ENCODE data around the gene NUCKS1. TPM values are rescaled to one million over a fixed set of nuclear protein-coding genes. Genes with fewer than 3 reads are reported as not detected.

Gene NUCKS1, protein sequence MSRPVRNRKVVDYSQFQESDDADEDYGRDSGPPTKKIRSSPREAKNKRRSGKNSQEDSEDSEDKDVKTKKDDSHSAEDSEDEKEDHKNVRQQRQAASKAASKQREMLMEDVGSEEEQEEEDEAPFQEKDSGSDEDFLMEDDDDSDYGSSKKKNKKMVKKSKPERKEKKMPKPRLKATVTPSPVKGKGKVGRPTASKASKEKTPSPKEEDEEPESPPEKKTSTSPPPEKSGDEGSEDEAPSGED
- 100 to 1,000 TPM in 1 of 2 donors, 10 to 100 TPM in 1; 80.6 to 116 TPM for total RNA-seq

DNA sequence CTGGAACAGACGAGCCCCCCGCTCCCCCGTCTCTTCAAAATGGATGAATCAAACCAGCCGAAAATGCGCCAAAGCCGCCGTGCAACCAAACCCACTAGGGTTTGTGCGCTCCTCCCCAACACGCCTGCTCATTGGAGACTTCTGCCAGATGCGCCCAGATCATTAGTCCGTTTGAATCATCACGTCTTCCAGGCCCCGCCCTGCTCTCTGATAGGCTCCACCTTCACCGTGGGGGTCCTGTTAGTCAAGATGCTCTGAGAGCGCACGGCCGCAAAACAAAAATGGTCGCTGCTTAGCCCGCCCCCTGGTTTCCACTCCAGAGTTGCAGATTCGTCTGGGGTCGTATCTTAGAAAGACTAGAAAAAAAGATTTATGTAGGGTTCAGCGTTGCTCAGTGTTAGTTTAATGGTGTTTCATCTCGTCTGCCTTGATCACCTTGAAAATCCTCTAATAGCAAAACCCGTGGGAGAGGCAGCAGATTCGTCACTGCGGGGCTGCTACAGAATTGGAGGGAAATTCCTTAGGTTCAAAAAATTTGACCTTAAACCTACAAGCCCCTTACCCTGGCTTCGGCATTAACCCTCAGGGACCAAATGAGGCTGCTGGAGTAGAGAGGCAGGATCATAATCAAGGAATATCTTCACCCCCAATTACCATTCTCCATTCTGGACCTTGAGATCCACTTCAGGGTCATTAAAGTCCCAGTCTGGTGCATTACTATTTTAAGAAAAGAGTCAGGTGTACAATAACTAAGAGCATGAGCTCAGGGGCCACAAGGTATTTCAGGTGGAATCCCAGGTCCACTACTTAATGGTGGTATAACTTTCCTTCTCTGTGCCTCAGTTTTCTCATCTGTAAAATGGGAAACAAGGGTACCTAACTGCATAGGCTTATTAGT lies at the start of gene NUCKS1:
Gene NUCKS1, minus strand, starts transcription at position 45 of the 898 bp plus-strand sequence. CDS start 209 bp downstream, outside the sequence.
- peak within 1 kb of the TSS; percentile 94 to 95 for H3K27ac ChIP-seq
- peak; percentile 97 for ATAC-seq (ENCODE audit: insufficient number of reproducible peaks, low FRiP score, low read depth)
- H3K27me3 ChIP-seq (replicated peaks; ENCODE audit: insufficient read depth) = no peaks in the 10 kb centered on the region
- DNase-seq (ENCODE audit: low spot score) = peak; percentile 96
- TF ChIP-seq, protein P1, sequence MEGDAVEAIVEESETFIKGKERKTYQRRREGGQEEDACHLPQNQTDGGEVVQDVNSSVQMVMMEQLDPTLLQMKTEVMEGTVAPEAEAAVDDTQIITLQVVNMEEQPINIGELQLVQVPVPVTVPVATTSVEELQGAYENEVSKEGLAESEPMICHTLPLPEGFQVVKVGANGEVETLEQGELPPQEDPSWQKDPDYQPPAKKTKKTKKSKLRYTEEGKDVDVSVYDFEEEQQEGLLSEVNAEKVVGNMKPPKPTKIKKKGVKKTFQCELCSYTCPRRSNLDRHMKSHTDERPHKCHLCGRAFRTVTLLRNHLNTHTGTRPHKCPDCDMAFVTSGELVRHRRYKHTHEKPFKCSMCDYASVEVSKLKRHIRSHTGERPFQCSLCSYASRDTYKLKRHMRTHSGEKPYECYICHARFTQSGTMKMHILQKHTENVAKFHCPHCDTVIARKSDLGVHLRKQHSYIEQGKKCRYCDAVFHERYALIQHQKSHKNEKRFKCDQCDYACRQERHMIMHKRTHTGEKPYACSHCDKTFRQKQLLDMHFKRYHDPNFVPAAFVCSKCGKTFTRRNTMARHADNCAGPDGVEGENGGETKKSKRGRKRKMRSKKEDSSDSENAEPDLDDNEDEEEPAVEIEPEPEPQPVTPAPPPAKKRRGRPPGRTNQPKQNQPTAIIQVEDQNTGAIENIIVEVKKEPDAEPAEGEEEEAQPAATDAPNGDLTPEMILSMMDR (IDR thresholded peaks at IDR 0.05) = no peak
- H3K36me3 ChIP-seq = no peaks in the 10 kb centered on the region
- peak within 1 kb of the TSS; percentile 85 for H3K4me3 ChIP-seq
- peaks cover 21 to 28% of the 10 kb centered on the region in 2 donors for H3K4me1 ChIP-seq (ENCODE audit: control insufficient read depth in 1 of 2, low read depth in 2 of 2)
- no peaks in the 10 kb centered on the region for H3K9me3 ChIP-seq

DNA sequence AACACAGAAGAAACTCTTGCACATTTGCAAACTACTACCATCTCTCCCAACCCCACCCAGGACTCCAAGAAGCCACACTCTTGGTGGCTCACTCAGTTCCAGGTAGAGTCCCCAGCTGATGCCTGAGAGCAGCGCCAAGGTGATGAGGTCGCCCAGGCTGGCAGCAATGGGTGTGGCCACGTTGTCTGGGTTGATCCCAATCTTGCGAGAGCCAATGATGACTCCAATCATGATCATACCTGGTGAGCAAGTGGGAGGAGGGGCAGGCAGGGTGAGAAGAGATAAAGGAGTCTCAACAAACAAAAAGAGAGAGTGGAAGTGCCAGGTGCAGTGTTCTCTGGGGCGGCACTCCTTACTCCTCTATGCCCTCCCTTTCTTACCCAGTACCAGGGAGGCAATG lies 48.6 kb upstream of the NUCKS1 start:
- H3K36me3 ChIP-seq = peaks cover 58% of the 10 kb centered on the region
- H3K4me1 ChIP-seq (ENCODE audit: control insufficient read depth in 1 of 2, low read depth in 2 of 2) = peaks cover 8 to 24% of the 10 kb centered on the region in 2 donors
- TF ChIP-seq, protein P1 (IDR thresholded peaks at IDR 0.05) = no peak
- no peak overlapping the region for H3K4me3 ChIP-seq
- H3K27me3 ChIP-seq (replicated peaks; ENCODE audit: insufficient read depth) = no peaks in the 10 kb centered on the region
- no peak overlapping the region for H3K27ac ChIP-seq
- no peaks in the 10 kb centered on the region for H3K9me3 ChIP-seq
- DNase-seq (ENCODE audit: low spot score) (no peak), ATAC-seq (ENCODE audit: insufficient number of reproducible peaks, low FRiP score, low read depth) (no peak)

DNA sequence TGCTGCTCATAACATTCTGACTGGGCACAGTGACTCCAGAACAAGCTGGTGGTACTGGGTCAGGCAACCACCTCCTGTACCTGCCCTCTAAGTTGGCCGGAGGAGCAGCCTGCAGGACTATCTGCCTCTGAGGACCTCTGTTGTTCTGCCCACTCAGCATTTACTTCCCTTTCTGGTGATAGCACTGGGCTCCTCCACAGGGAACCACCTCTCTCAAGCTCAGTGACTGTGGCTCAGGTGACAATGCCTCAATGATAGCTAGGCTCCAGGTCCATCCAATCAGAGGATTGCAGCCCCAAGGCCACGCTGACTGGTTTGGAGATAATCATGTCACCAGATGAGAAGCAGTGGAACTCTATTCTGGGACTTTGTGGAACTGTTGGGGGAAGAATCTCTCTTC lies 47.2 kb upstream of the NUCKS1 start:
- no peaks in the 10 kb centered on the region for H3K27me3 ChIP-seq (replicated peaks; ENCODE audit: insufficient read depth)
- H3K4me1 ChIP-seq (ENCODE audit: control insufficient read depth in 1 of 2, low read depth in 2 of 2) = peaks cover 7 to 14% of the 10 kb centered on the region in 2 donors
- ATAC-seq (ENCODE audit: insufficient number of reproducible peaks, low FRiP score, low read depth) (no peak), DNase-seq (ENCODE audit: low spot score) (no peak)
- TF ChIP-seq, protein P1 (IDR thresholded peaks at IDR 0.05) = no peak
- no peak overlapping the region for H3K4me3 ChIP-seq
- no peaks in the 10 kb centered on the region for H3K9me3 ChIP-seq
- no peak overlapping the region for H3K27ac ChIP-seq
- peaks cover 66% of the 10 kb centered on the region for H3K36me3 ChIP-seq

DNA sequence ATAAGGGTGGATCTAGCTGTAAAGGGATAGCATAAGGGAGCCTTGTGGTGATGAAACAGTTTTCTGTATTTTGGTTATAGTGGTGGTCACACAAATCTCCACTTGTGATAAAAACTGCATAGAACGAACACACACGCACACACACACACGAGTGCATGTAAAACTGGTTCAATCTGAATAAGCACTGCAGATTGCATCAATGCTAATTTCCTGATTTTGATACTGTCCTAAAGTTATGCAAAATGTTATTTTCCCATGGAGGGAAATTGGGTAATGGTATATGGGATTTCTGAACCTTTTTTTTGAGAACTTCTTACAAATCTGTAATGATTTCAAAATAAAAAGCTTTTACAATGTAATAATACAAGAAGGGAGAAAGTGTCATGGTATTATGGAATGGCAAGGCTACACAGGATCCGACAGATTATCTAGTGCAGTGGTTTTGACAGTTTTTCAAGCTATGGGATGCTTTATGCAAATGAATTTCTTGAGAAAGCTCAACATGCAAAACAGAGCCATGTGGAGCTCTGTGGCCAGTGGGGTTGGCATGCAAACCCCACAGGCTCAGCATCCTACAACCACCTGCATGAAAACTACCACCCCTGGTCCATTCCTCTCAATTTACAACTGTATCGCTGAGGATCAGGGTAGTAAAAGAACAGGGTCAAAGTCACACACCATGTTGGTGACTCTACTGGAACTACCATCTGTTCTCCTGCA lies 44.2 kb upstream of the NUCKS1 start:
- DNase-seq (ENCODE audit: low spot score) (no peak), ATAC-seq (ENCODE audit: insufficient number of reproducible peaks, low FRiP score, low read depth) (no peak)
- Histone ChIP-seq H3K4me1 (ENCODE audit: control insufficient read depth in 1 of 2, low read depth in 2 of 2) (no peaks in the 10 kb centered on the region), H3K4me3 (no peak overlapping the region), H3K27ac (no peak overlapping the region), H3K36me3 (peaks cover 71% of the 10 kb centered on the region), H3K9me3 (no peaks in the 10 kb centered on the region), H3K27me3 (replicated peaks; ENCODE audit: insufficient read depth) (no peaks in the 10 kb centered on the region)
- TF ChIP-seq, protein P1 (IDR thresholded peaks at IDR 0.05) = no peak

Data from thoracic aorta (tissue), 2 donors.